WI38 (cell line): ENCODE measurements around the gene COL18A1.

ENCODE experiments used
- H3K4me3 ChIP-seq: 2 replicates; pipeline ENCODE4 v1.5.1; 2011; ENCODE audit warnings: low read depth, mild to moderate bottlenecking, control low read depth, low read length
- CTCF ChIP-seq: IDR thresholded peaks from 2 replicates; pipeline ENCODE4 v1.5.1; 2012; ENCODE audit warnings: low read depth, mild to moderate bottlenecking, control low read depth, low read length

The COL18A1 gene

DNA sequence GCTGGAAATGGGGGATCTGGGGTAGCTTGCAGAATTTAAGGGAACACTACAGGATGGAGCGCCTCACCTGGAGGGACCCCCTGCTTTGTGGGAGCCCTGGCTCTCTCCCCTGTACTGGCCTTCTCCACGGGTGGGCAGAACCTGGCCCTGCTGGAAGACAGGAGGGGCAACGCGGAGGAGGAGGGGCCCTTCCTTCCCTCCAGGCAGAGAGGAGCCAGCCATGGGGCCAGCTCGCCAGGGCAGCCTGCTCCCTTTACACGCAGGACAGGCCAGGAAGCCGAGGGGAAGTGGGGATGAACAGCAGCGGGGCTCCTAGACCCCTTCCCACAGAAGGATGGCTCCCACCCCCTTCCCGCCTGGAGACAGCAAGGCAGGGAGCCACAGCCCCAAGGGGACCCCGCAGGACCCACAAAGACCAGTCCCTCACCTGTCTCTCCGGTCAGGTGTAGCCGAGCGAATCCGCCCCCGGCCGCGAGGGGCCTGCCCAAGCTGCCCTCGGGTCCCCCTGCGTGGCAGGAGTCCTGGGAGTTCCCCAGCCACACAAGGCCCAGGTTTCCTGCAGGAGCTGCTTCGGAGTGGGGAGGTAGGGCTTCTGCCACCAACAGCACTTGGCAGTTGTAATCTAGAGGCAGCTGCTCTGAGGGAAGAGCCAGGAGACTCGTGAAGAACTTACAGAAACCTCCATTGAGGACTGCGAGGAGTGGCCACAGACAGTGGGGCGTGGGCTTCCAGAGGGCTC, 138.9 kb downstream of the COL18A1 start:
- no peak overlapping the region for H3K4me3 ChIP-seq
- no peak for TF ChIP-seq CTCF

- no peak for TF ChIP-seq CTCF
- no peak overlapping the region for H3K4me3 ChIP-seq
Observed at GRCh38 chr21:45544449-45545235, 139.7 kb downstream of the COL18A1 start.

DNA sequence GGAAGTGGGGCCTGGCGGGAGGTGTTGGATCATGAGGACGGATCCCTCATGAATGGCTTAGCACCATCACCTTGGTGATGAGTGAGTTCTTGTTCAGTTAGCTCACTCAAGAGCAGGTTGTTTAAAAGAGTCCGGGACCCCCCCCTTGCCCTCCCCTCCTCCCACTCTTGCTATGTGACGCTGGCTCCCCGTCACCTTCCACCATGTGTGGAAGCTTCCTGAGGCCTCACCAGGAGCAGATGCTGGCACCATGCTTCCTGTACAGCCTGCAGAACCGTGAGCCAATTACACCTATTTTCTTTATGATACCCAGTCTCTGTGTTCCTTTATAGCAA, 140.2 kb downstream of the COL18A1 start:
- no peak for TF ChIP-seq CTCF
- H3K4me3 ChIP-seq: no peak overlapping the region

GRCh38 chr21:45545691-45546531, 140.9 kb downstream of the COL18A1 start:
- TF ChIP-seq CTCF: no peak
- H3K4me3 ChIP-seq: no peak overlapping the region

GRCh38 chr21:45546636-45547544, 141.9 kb downstream of the COL18A1 start:
- no peak for TF ChIP-seq CTCF
- H3K4me3 ChIP-seq: no peak overlapping the region

DNA sequence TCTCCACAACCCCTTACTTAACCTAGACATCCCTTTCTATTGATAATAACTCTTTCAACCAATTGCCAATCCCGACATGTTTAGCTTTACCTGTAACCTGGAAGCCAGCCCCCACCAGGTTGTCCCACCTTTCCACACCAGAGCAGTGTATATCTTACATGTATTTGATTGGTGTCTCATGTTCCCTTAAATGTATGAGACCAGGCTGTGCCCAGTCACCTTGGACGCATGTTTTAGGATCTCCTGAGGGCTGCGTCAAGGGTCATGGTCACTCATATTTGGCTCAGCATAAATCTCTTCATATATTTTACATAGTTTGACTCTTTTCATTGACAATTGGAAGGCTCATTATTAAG, 142.6 kb downstream of the COL18A1 start:
- H3K4me3 ChIP-seq: no peak overlapping the region
- no peak for TF ChIP-seq CTCF
